Panc1 (cell line): ENCODE measurements around the gene NMS. TPM values are rescaled to one million over a fixed set of nuclear protein-coding genes. Genes with fewer than 3 reads are reported as not detected.

Experiments
- ATAC-seq: fragments of 200-7000 bp; cut with Tn5 transposase; 2 replicates; pipeline ENCODE4 v1.9.1; 2020; ENCODE audit warnings: mild to moderate bottlenecking, moderate library complexity
- BruUV-seq: library from RNA; stranded (reverse); fragments of 400-500 nt; replicated peaks from 2 replicates; lab custom pipeline; 2021; lab: Mats Ljungman, UMichigan
- CTCF ChIA-PET: fragments of 300-600 bp; sonication (Branson Sonifier 250); formaldehyde crosslinking; loops from one replicate; lab custom pipeline; 2022; ENCODE audit warnings: antibody characterized with exemption; lab: Charles Lee
- POLR2A ChIA-PET: fragments of 300-600 bp; sonication (Branson Sonifier 250); formaldehyde crosslinking; loops from one replicate; lab custom pipeline; 2022; ENCODE audit warnings: antibody characterized with exemption; lab: Charles Lee
- DNase-seq: peaks from one replicate; pipeline ENCODE4 v3.0.0-alpha.2; 2010; ENCODE audit warnings: low read depth, low spot score
- H3K27ac ChIP-seq: 2 replicates; pipeline ENCODE4 v1.5.1; 2011; ENCODE audit warnings: mild to moderate bottlenecking, low read length, inconsistent platforms
- H3K27me3 ChIP-seq: fragments of 200-500 bp; sonication (Bioruptor generic); 2 replicates; pipeline ENCODE4 v1.6.0; 2014; ENCODE audit warnings: low read length, inconsistent platforms; ENCODE audit not compliant: control insufficient read depth, insufficient read depth
- H3K36me3 ChIP-seq: fragments of 200-500 bp; sonication (Bioruptor generic); 2 replicates; pipeline ENCODE4 v1.5.1; 2014; ENCODE audit warnings: inconsistent platforms, mild to moderate bottlenecking, low read length, moderate library complexity; ENCODE audit not compliant: control insufficient read depth, insufficient read depth
- H3K4me1 ChIP-seq: 2 replicates; pipeline ENCODE4 v1.5.1; 2011; ENCODE audit warnings: inconsistent platforms, mild to moderate bottlenecking, low read length, moderate library complexity; ENCODE audit not compliant: control insufficient read depth, insufficient read depth
- H3K4me3 ChIP-seq, 2 experiments: 2 replicates each; pipeline ENCODE4 v1.5.1; 2011 to 2012; ENCODE audit warnings: low read depth in 2 of 2, low read length in 2 of 2, mild to moderate bottlenecking in 2 of 2, inconsistent platforms in 1 of 2, moderate library complexity in 1 of 2
- H3K9me3 ChIP-seq: fragments of 200-500 bp; sonication (Bioruptor generic); 2 replicates; pipeline ENCODE4 v1.5.1; 2014; ENCODE audit warnings: low read depth, mild to moderate bottlenecking, inconsistent platforms, low read length, moderate library complexity; ENCODE audit not compliant: control insufficient read depth, insufficient read depth
- POLR2AphosphoS5 ChIP-seq: IDR thresholded peaks from 2 replicates; pipeline ENCODE4 v1.6.1; 2012; ENCODE audit warnings: mild to moderate bottlenecking, low read depth, low read length, moderate library complexity
- SIN3A ChIP-seq: IDR thresholded peaks from 2 replicates; pipeline ENCODE4 v1.6.1; 2012; ENCODE audit warnings: low read depth, mild to moderate bottlenecking, low read length, moderate library complexity, borderline replicate concordance; ENCODE audit not compliant: insufficient read depth
- TCF7L2 ChIP-seq: IDR thresholded peaks from 2 replicates; pipeline ENCODE4 v1.6.1; 2011; ENCODE audit warnings: mild to moderate bottlenecking, low read depth, low read length, inconsistent platforms
- in situ Hi-C: cut with HindIII; loops from 2 replicates; pipeline ENCODE4 v1.10.0; 2016; ENCODE audit warnings: low sequenced_read_pairs, low pct_unique_long_range_greater_than_20kb
- intact Hi-C: fragments of 100-400 bp; cut with micrococcal nuclease; formaldehyde crosslinking; loops from one replicate; pipeline ENCODE4 v1.10.0; 2022; ENCODE audit not compliant: unreplicated experiment
- total RNA-seq: library from RNA; stranded (reverse); gene quantifications from one replicate; pipeline ENCODE4 v1.2.1, GENCODE V29; 2021; ENCODE audit not compliant: unreplicated experiment
- TF ChIP-seq, protein P1 (sequence below), 2 experiments: IDR thresholded peaks; 2 replicates each; pipeline ENCODE4 v1.6.1; 2011 to 2012; ENCODE audit warnings: low read depth in 2 of 2, control low read depth in 1 of 2, low read length in 1 of 2, mild to moderate bottlenecking in 1 of 2, moderate library complexity in 1 of 2; ENCODE audit not compliant: insufficient read depth in 1 of 2
- TF ChIP-seq, protein P2 (sequence below): fragments of 450-650 bp; IDR thresholded peaks from 2 replicates; pipeline ENCODE4 v1.5.1; 2017; ENCODE audit warnings: mild to moderate bottlenecking

The NMS gene
- total RNA-seq, 1 experiment from 2014 or later = not detected

- BruUV-seq = no TSS peak
- in situ Hi-C loops = no loop called here
- Histone ChIP-seq H3K27ac (no peak overlapping the region), H3K9me3 (no peaks in the 10 kb centered on the region), H3K36me3 (no peaks in the 10 kb centered on the region), H3K27me3 (no peaks in the 10 kb centered on the region; the same call in 1 of the 2 replicates), H3K4me1 (no peaks in the 10 kb centered on the region), H3K4me3 (no peak overlapping the region)
- DNase-seq = no peak
- ATAC-seq = no peak
- TF ChIP-seq, protein P1, sequence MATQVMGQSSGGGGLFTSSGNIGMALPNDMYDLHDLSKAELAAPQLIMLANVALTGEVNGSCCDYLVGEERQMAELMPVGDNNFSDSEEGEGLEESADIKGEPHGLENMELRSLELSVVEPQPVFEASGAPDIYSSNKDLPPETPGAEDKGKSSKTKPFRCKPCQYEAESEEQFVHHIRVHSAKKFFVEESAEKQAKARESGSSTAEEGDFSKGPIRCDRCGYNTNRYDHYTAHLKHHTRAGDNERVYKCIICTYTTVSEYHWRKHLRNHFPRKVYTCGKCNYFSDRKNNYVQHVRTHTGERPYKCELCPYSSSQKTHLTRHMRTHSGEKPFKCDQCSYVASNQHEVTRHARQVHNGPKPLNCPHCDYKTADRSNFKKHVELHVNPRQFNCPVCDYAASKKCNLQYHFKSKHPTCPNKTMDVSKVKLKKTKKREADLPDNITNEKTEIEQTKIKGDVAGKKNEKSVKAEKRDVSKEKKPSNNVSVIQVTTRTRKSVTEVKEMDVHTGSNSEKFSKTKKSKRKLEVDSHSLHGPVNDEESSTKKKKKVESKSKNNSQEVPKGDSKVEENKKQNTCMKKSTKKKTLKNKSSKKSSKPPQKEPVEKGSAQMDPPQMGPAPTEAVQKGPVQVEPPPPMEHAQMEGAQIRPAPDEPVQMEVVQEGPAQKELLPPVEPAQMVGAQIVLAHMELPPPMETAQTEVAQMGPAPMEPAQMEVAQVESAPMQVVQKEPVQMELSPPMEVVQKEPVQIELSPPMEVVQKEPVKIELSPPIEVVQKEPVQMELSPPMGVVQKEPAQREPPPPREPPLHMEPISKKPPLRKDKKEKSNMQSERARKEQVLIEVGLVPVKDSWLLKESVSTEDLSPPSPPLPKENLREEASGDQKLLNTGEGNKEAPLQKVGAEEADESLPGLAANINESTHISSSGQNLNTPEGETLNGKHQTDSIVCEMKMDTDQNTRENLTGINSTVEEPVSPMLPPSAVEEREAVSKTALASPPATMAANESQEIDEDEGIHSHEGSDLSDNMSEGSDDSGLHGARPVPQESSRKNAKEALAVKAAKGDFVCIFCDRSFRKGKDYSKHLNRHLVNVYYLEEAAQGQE (IDR thresholded peaks at IDR 0.05; ENCODE audit: insufficient read depth in 1 of 2, low read depth in 2 of 2, low read length in 1 of 2) = no peak
- no peak for TF ChIP-seq SIN3A
- TF ChIP-seq, protein P2, sequence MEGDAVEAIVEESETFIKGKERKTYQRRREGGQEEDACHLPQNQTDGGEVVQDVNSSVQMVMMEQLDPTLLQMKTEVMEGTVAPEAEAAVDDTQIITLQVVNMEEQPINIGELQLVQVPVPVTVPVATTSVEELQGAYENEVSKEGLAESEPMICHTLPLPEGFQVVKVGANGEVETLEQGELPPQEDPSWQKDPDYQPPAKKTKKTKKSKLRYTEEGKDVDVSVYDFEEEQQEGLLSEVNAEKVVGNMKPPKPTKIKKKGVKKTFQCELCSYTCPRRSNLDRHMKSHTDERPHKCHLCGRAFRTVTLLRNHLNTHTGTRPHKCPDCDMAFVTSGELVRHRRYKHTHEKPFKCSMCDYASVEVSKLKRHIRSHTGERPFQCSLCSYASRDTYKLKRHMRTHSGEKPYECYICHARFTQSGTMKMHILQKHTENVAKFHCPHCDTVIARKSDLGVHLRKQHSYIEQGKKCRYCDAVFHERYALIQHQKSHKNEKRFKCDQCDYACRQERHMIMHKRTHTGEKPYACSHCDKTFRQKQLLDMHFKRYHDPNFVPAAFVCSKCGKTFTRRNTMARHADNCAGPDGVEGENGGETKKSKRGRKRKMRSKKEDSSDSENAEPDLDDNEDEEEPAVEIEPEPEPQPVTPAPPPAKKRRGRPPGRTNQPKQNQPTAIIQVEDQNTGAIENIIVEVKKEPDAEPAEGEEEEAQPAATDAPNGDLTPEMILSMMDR = no peak
- TF ChIP-seq POLR2AphosphoS5 = no peak
- no peak for TF ChIP-seq TCF7L2
- POLR2A ChIA-PET = no interaction called here
- CTCF ChIA-PET = no interaction called here
- intact Hi-C loops = no loop called here
Measured at GRCh38 chr2:100520224-100520623, 49.9 kb downstream of the NMS start.

DNA sequence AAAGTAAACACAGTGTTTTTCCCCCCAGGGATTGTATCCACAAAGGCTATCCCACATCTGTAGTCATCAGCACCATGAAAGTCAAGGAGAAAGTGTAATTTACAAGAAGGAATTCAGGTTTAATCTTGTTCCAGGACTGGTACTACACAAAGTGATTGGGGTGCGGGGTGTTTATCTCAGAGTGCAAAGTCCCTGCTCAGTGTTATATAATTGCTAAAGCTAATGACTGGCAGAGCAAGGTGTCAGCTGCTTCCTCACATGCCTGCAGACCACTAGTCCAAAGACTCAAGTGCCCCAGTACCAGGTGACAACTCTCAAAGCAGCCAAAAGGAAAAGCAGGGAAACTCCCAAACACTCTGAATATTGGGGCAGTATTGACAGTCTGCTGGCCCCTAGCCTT, 52.1 kb downstream of the NMS start:
- ChIA-PET CTCF (no interaction called here), POLR2A (no interaction called here)
- H3K27ac ChIP-seq = no peak overlapping the region
- DNase-seq = no peak
- ATAC-seq = no peak
- TF ChIP-seq POLR2AphosphoS5 (no peak), SIN3A (no peak)
- H3K27me3 ChIP-seq = no peaks in the 10 kb centered on the region; the same call in 1 of the 2 replicates
- no peaks in the 10 kb centered on the region for H3K36me3 ChIP-seq
- intact Hi-C loops (no loop called here), in situ Hi-C loops (no loop called here)
- BruUV-seq = no TSS peak
- H3K4me1 ChIP-seq = no peaks in the 10 kb centered on the region
- no peak overlapping the region for H3K4me3 ChIP-seq
- no peaks in the 10 kb centered on the region for H3K9me3 ChIP-seq

GRCh38 chr2:100524331-100524730, 54.0 kb downstream of the NMS start:
- intact Hi-C loops (no loop called here), in situ Hi-C loops (no loop called here)
- ATAC-seq (no peak), DNase-seq (no peak)
- Histone ChIP-seq H3K36me3 (no peaks in the 10 kb centered on the region), H3K9me3 (no peaks in the 10 kb centered on the region), H3K27ac (no peak overlapping the region), H3K4me1 (no peaks in the 10 kb centered on the region), H3K27me3 (no peaks in the 10 kb centered on the region), H3K4me3 (no peak overlapping the region)
- ChIA-PET CTCF (no interaction called here), POLR2A (no interaction called here)
- TF ChIP-seq, protein P2 = no peak
- TF ChIP-seq POLR2AphosphoS5 (no peak), SIN3A (no peak), TCF7L2 (no peak)
- TF ChIP-seq, protein P1 (IDR thresholded peaks at IDR 0.05; ENCODE audit: insufficient read depth in 1 of 2, low read depth in 2 of 2, low read length in 1 of 2) = no peak
- no TSS peak for BruUV-seq
